HepG2 (cell line): ENCODE measurements around the gene CDC20. TPM values are rescaled to one million over a fixed set of nuclear protein-coding genes. Genes with fewer than 3 reads are reported as not detected.
A peak's percentile ranks its signal among the peaks of the same experiment; 100 is the strongest.

ENCODE experiments used
- CTCF ChIP-seq: sonication (generic); formaldehyde crosslinking; IDR thresholded peaks from 2 replicates; pipeline ENCODE4 v1.5.0; 2020; ENCODE audit warnings: mild to moderate bottlenecking, missing genetic modification reagents, moderate library complexity
- FOXJ3 ChIP-seq: sonication (generic); formaldehyde crosslinking; IDR thresholded peaks from 2 replicates; pipeline ENCODE4 v1.4.0; 2020; ENCODE audit warnings: missing genetic modification reagents, mild to moderate bottlenecking, borderline replicate concordance
- GATA4 ChIP-seq: sonication (generic); IDR thresholded peaks from 2 replicates; pipeline ENCODE4 v1.6.1; 2016; ENCODE audit warnings: antibody characterized with exemption, low read depth, borderline replicate concordance
- GTF2F1 ChIP-seq: fragments of 150-350 bp; IDR thresholded peaks from 2 replicates; pipeline ENCODE4 v1.6.1; 2014; ENCODE audit warnings: low read length
- HBP1 ChIP-seq: IDR thresholded peaks from 2 replicates; pipeline ENCODE4 v1.6.1; 2016; ENCODE audit warnings: low read depth, control low read depth
- NKX3-1 ChIP-seq: sonication (generic); formaldehyde crosslinking; IDR thresholded peaks from 2 replicates; pipeline ENCODE4 v1.5.0; 2020; ENCODE audit warnings: missing genetic modification reagents
- SIX1 ChIP-seq: sonication (generic); formaldehyde crosslinking; IDR thresholded peaks from 2 replicates; pipeline ENCODE4 v1.4.0; 2020; ENCODE audit warnings: missing genetic modification reagents, borderline replicate concordance
- TERF1 ChIP-seq: sonication (generic); formaldehyde crosslinking; IDR thresholded peaks from 2 replicates; pipeline ENCODE4 v1.8.0; 2022; ENCODE audit warnings: mild to moderate bottlenecking, missing genetic modification reagents, moderate library complexity
- TSC22D2 ChIP-seq: sonication (generic); formaldehyde crosslinking; IDR thresholded peaks from 2 replicates; pipeline ENCODE4 v1.5.1; 2020; ENCODE audit warnings: missing genetic modification reagents, mild to moderate bottlenecking, borderline replicate concordance
- U2AF2 ChIP-seq: fragments of 200-400 bp; formaldehyde crosslinking; IDR thresholded peaks from 2 replicates; pipeline ENCODE4 v1.6.1; 2017; ENCODE audit warnings: low read depth, mild to moderate bottlenecking, low read length
- YEATS4 ChIP-seq: sonication (generic); formaldehyde crosslinking; IDR thresholded peaks from 2 replicates; pipeline ENCODE4 v1.4.0; 2020; ENCODE audit warnings: missing genetic modification reagents, borderline replicate concordance
- ZBTB10 ChIP-seq: sonication (generic); formaldehyde crosslinking; IDR thresholded peaks from 2 replicates; pipeline ENCODE4 v1.4.0; 2020; ENCODE audit warnings: missing genetic modification reagents, borderline replicate concordance
- ZFP62 ChIP-seq: sonication (generic); formaldehyde crosslinking; IDR thresholded peaks from 2 replicates; pipeline ENCODE4 v1.4.0; 2020; ENCODE audit warnings: missing genetic modification reagents
- ZNF232 ChIP-seq: sonication (generic); formaldehyde crosslinking; IDR thresholded peaks from 2 replicates; pipeline ENCODE4 v1.4.0; 2020; ENCODE audit warnings: missing genetic modification reagents, borderline replicate concordance
- ZSCAN30 ChIP-seq: sonication (generic); formaldehyde crosslinking; IDR thresholded peaks from 2 replicates; pipeline ENCODE4 v1.5.0; 2020; ENCODE audit warnings: mild to moderate bottlenecking, missing genetic modification reagents
- polyA plus RNA-seq, 8 experiments: library from polyadenylated mRNA; depleted of rRNA in 3 of 8; stranded (reverse) in 7 of 8; unstranded in 1 of 8; fragments of >200 nt; fragmentation: Illumina TruSeq in 4 of 8; extraction: Trizol in 4 of 8; gene quantifications; 2 replicates each; pipeline versions ENCODE4 v1.2.1 to v1.2.3, GENCODE V29; 2011 to 2016; ENCODE audit warnings: low read depth in 4 of 8, missing spikeins in 1 of 8, mixed read lengths in 1 of 8; ENCODE audit not compliant: insufficient read depth in 1 of 8
- total RNA-seq, 5 experiments: library from RNA; depleted of rRNA; stranded (reverse); fragments of >200 nt; fragmentation: Illumina TruSeq; extraction: Trizol; gene quantifications; 2 replicates each; pipeline ENCODE4 v1.2.3, GENCODE V29; 2016; ENCODE audit warnings: low read depth in 1 of 5

Gene CDC20
- total and polyA plus RNA-seq, 2 of the 13 experiments (the other 11 are each of a cell fraction or from before 2014, with no cell fraction given), result 57.9 to 90.0 TPM

GRCh38 chr1:43367026-43367903, 8.5 kb downstream of the CDC20 start (continued):
- TF ChIP-seq GATA4 (no peak), NKX3-1 (CRISPR knock-in tag) (no peak), CTCF (CRISPR knock-in tag) (no peak), HBP1 (CRISPR knock-in tag) (no peak), TSC22D2 (no peak), TERF1 (no peak), ZFP62 (CRISPR knock-in tag) (no peak), U2AF2 (no peak), ZSCAN30 (CRISPR knock-in tag) (no peak), ZNF232 (CRISPR knock-in tag) (no peak), YEATS4 (peak; percentile 40; the same call in 1 of the 2 replicates), SIX1 (CRISPR knock-in tag) (no peak), ZBTB10 (CRISPR knock-in tag) (no peak), FOXJ3 (CRISPR knock-in tag) (no peak), GTF2F1 (no peak)
